ENCODE measurements around the gene ARHGEF7.

ARHGEF7 gene

GRCh38 chr13:111111376-111111937 is 3.7 kb upstream of the ARHGEF7 start:
- no peak for DNase-seq (ENCODE audit: low spot score)

DNA sequence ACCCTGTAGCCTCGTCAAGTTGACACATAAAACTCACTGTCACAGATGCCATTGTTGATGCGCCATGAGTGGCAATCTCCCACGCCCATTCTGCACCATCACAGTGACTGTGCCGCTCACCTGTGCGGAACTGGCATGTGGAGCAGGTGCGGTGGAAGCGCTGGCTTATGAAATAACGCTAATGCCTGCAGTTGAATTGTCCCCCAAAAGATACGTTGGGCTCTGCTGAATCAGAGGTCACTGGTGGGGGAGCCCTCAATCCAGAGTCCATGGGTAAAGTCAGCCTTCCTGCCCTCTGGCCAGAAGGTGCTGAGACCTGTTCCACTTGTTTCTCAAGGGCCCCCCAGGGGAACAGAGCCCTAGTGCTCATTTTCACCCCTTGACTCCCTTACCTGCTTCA is 2.9 kb upstream of the ARHGEF7 start:
- no peak for DNase-seq (ENCODE audit: low spot score)

GRCh38 chr13:111114362-111115060 is 599 bp upstream of the ARHGEF7 start:
- DNase-seq (ENCODE audit: low spot score): peak; percentile 62

GRCh38 chr13:111115965-111116521 is 933 bp downstream of the ARHGEF7 start:
- peak; percentile 90 for DNase-seq (ENCODE audit: low spot score)

DNA sequence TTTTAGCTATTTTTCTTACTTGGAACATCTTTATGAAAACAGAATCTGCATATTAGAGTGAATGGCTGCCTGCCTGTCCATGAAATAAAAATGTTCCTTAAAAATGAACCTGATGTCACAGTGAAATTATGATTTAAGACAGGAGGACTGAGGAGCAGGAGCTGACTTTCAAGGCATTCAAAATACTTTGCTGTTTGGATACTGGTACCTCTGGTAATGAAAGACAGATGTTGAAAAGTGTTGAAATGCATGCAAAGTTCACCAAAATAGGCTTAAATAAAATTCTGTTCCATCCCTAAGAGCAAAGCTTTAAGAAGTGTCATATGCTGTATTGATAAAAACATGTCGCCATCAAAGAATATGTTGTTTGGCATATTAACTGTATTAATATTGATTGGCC is 1.7 kb downstream of the ARHGEF7 start:
- no peak for DNase-seq (ENCODE audit: low spot score)

GRCh38 chr13:111117289-111117688 is 2.2 kb downstream of the ARHGEF7 start:
- no peak for DNase-seq (ENCODE audit: low spot score)

DNA sequence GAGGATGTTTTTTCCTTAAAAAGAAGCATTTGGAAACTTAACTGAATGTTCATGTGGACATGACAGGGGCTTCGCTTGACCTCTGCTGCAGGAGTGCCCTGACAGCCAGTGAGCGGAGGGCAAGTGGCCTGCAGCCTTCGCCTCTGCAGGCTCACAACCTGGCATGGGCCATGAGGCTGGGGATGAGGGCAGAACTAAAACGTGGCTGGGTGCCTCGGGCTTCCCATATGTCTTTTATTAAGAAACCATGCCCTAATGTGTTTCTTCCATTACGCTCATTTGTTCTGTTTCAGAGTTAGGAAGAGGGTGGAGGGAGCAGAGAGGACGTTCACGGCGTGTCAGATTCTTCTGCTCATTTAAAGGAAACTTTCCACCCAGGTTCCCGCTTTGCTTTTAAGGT is 2.9 kb downstream of the ARHGEF7 start:
- no peak for DNase-seq (ENCODE audit: low spot score)

DNA sequence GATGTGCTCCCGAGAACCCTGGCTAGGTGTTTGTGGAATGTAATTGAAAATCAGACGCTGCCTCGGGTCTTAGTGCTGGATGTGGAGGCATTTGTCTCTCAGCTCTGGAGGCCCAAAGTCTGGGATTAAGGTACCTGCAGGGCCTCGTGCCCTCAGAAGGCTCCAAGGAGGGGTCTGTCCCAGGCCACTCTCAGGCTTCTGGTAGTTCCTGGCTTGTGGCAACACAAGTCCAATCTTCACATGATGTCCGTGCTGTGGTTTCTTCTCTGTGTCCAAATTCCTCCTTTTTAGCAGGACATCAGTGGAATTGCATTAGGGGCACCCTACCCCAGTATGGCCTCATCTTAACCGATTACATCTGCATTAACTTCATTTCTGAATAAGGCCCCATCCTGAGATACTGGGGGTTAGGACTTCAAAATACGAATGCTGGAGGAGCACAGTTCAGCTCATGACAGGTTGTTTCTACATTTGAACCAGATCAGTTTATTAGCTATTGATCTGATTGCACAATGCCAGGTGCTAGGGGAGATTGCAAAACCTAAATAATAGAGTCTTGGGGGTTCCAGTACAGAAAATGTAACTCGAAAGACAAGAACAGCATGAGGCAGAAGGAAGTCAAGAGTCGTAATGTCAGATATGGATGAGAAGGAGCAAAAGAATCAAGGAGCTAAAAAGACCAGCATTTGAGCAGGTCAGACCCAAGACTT is 3.9 kb downstream of the ARHGEF7 start:
- DNase-seq (ENCODE audit: low spot score): no peak

DNA sequence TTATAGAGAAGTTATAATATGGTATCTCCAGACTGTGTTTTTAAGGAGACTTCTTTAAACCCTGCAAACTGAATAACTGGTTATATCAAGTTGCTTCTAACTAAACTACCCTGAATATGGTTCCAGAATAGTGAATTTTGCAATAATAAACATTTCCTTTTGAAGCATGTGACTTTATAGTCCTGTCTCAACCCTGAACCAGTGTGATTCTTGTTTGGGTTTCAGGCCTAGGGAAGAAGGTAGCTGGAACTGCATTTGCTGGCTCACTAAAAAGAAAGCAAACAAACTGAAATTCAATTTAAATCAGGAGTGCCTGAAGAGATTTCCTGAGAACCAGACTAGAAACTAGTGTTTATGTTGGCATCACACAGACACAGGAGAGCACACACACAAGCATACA is 4.9 kb downstream of the ARHGEF7 start:
- DNase-seq (ENCODE audit: low spot score): no peak

DNA sequence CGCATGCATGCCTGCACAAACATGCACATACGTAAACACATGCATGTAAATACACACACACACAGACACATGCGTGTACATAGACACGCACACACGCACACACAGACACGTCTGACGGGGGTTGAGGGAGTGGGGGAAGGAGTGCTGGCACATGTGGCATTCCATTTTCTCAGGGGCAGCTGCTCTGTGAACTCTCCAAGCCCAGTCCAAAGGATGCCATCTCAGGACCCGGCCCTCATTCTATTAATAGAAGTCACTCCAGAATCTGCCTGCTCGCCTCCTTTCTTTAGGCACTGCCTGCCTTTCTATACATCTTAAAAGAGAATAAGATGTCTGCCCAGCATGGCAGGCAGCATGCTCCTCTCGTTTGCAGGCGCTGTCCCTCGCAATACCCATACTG is 5.3 kb downstream of the ARHGEF7 start:
- DNase-seq (ENCODE audit: low spot score): no peak

- DNase-seq (ENCODE audit: low spot score): no peak
Measured at GRCh38 chr13:111120913-111121312, 5.8 kb downstream of the ARHGEF7 start.

GRCh38 chr13:111121506-111121905 is 6.4 kb downstream of the ARHGEF7 start:
- no peak for DNase-seq (ENCODE audit: low spot score)

DNA sequence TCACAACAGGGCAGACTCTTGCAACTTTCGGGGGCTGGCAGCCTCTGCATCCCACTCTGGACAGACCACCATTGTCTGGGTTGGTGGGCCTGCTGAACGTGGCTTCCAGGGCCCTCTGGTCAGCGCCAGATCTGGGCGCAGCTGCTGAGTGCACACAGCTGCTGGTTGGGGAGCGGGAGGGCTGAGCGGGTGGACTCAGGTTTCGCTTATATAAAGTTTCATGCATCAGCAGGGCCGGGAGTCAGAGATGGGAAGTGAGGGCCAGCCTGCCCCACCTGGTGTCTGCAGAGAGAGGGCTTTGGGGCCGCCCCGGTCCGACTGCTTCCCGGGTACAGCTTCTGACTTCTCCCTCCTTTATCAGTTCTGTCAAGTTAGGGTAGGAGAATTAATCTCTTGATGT is 6.9 kb downstream of the ARHGEF7 start:
- no peak for DNase-seq (ENCODE audit: low spot score)

- DNase-seq (ENCODE audit: low spot score): no peak
Measured at GRCh38 chr13:111122631-111123030, 7.5 kb downstream of the ARHGEF7 start.

DNA sequence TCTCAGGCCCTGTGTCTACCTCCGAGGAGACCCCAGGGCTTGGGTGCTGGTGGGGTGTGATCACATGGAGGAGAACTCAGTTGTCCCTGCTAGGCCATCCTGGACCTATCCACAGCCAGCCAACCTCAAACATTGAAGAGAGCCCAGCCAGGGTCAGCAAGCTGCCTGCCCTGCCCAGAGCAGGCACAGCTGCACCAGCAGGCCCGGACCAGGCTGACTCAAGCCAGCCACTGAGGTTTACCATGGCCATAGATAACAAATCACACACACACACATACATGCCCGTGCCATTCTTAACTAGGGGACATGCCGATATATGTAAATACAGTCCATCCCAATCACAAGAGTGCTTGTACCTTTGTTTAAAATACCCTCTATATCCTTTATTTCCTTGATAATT is 8.1 kb downstream of the ARHGEF7 start:
- no peak for DNase-seq (ENCODE audit: low spot score)

GRCh38 chr13:111123649-111124048 is 8.5 kb downstream of the ARHGEF7 start:
- DNase-seq (ENCODE audit: low spot score): no peak

DNA sequence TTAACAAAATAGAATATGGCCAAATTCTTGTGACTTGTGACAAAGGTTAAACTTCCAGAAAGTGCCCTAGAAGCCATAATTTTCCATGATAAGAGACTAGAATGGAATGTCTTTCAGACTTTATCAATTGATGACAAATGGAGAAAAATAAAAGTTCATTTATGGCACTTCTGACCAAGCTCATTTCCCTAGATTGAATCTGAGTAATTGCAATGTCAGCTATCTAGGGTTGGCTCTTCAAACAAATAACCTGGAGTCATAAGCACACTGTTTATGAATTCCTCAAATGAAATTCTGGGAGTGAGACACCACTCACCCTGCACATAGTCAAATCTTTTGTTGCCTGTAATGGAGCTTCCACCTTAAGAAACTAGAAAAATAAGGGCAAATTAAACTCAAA is 11.4 kb downstream of the ARHGEF7 start:
- no peak for DNase-seq (ENCODE audit: low spot score)

GRCh38 chr13:111129465-111130115 is 14.5 kb downstream of the ARHGEF7 start:
- no peak for DNase-seq (ENCODE audit: low spot score)

DNA sequence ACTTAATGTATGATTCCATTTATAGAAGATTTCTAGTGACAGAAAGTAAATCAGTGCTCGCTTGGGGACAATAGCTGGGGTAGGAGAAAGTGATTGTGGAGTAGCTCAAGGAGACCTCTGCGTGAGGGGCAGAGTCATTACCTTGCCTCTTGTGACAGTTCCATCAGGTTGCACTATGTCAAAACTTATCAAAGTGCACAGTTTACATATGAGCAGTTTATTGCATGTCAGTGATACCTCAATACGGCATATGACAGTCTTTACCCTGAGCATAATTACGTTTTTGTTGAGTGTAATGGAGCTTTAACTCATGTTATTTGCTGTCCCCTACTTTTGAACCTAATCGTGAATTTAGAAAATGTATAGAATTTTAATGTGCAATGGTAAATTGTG is 15.0 kb downstream of the ARHGEF7 start:
- DNase-seq (ENCODE audit: low spot score): no peak

DNA sequence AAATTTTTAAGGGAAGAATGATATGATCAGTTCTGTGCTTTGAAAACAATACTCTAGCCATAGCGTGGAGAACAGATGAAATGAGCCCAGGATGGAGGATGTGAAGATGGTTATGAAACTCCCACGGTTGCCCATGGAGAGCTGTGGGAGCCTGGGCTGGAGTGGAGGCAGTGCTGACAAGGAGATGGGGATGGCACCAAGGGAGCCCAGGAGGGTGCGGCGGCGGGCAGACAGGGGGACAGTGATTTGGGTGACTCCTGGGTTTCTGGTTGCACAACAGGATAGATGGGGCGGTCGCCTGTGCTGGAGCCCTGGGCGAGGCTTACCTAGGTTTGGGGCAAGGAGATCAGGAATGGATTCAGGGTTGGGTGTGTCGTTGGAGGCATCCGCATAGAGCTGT is 15.9 kb downstream of the ARHGEF7 start:
- no peak for DNase-seq (ENCODE audit: low spot score)

- DNase-seq (ENCODE audit: low spot score): no peak
Measured at GRCh38 chr13:111131611-111132010, 16.5 kb downstream of the ARHGEF7 start.

DNA sequence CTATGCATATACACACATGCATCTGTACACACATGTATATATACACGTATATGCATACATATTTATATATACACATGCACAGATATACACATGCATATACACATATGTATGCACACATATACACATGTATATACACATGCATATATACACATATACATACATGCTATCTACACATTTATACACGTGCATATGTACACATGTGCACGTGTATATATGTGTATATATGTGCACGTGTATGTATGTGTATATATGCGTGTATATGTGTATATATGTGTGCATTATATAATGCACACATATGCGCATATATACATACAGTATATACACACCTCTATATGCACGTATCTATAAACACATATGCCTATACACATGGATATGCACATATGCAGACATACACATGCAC is 17.8 kb downstream of the ARHGEF7 start:
- DNase-seq (ENCODE audit: low spot score): no peak

DNA sequence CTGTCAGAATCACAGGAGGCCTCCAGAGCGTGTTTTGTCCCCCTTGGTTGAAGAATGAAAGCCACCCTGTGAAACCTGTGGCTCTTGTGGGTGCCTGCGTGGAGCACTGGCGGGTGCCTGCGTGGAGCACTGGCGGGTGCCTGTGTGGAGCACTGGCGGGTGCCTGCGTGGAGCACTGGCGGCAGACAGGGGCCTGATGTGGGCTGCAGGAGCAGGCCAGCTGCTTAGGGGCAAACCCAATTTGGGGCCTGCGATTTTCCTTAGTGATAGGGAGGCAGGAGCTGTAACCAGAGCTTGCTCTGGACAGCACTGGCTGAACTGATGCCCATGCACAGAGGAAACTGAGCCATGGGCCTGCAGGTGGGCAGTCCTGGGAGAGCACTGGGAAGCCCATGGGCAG is 24.3 kb downstream of the ARHGEF7 start:
- no peak for DNase-seq (ENCODE audit: low spot score)
